Trophoblast cell (in vitro differentiated cells and primary cell): ENCODE results near the gene LCE2B.
"Not testable (repeated sequence)": the region's sequence is repeated elsewhere in the genome, so short reads cannot be mapped to it uniquely, and the experiment has no call there.

ENCODE experiments used
- DNase-seq, 2 donors: peaks; one replicate each; pipeline ENCODE4 v3.0.0-alpha.2; 2016
- H2AFZ ChIP-seq: 2 replicates; pipeline ENCODE4 v1.6.1; 2013; ENCODE audit warnings: low read length, moderate library complexity, mild to moderate bottlenecking; ENCODE audit not compliant: insufficient read depth, poor library complexity
- H2AK5ac ChIP-seq: 2 replicates; pipeline ENCODE4 v1.6.1; 2013; ENCODE audit warnings: mild to moderate bottlenecking, low read length
- H2BK120ac ChIP-seq: 2 replicates; pipeline ENCODE4 v1.6.1; 2013; ENCODE audit warnings: low read length, mild to moderate bottlenecking, moderate library complexity; ENCODE audit not compliant: insufficient read depth, poor library complexity
- H2BK12ac ChIP-seq: 2 replicates; pipeline ENCODE4 v1.6.1; 2013; ENCODE audit warnings: mild to moderate bottlenecking, low read length, moderate library complexity
- H2BK5ac ChIP-seq: 2 replicates; pipeline ENCODE4 v1.6.1; 2013; ENCODE audit warnings: low read length, low read depth, moderate library complexity, mild to moderate bottlenecking; ENCODE audit not compliant: poor library complexity
- H3K14ac ChIP-seq: 2 replicates; pipeline ENCODE4 v1.6.1; 2013; ENCODE audit warnings: mild to moderate bottlenecking, low read length
- H3K18ac ChIP-seq: 2 replicates; pipeline ENCODE4 v1.6.1; 2013; ENCODE audit warnings: mild to moderate bottlenecking, low read length
- H3K23ac ChIP-seq: 2 replicates; pipeline ENCODE4 v1.6.1; 2013; ENCODE audit warnings: low read length
- H3K27ac ChIP-seq: 2 replicates; pipeline ENCODE4 v1.5.1; 2013; ENCODE audit warnings: low read depth, mild to moderate bottlenecking, inconsistent platforms, low read length, moderate library complexity
- H3K27me3 ChIP-seq: 2 replicates; pipeline ENCODE4 v1.6.1; 2013; ENCODE audit warnings: inconsistent platforms, mild to moderate bottlenecking, low read length, moderate library complexity; ENCODE audit not compliant: insufficient read depth
- H3K36me3 ChIP-seq, 2 experiments: 1 replicate in 1 of 2; 2 replicates in 1 of 2; pipeline ENCODE4 v1.6.1; 2013; ENCODE audit warnings: low read length in 2 of 2, mild to moderate bottlenecking in 2 of 2, moderate library complexity in 1 of 2; ENCODE audit not compliant: insufficient read depth in 2 of 2, control insufficient read depth in 1 of 2
- H3K4ac ChIP-seq: 2 replicates; pipeline ENCODE4 v1.6.1; 2013; ENCODE audit warnings: low read depth, mild to moderate bottlenecking, low read length, moderate library complexity
- H3K4me1 ChIP-seq, 2 experiments: 1 replicate in 1 of 2; 2 replicates in 1 of 2; pipeline ENCODE4 v1.6.1; 2013; ENCODE audit warnings: low read length in 2 of 2, mild to moderate bottlenecking in 2 of 2, moderate library complexity in 1 of 2; ENCODE audit not compliant: insufficient read depth in 2 of 2, control insufficient read depth in 1 of 2
- H3K4me2 ChIP-seq: 2 replicates; pipeline ENCODE4 v1.6.1; 2013; ENCODE audit warnings: inconsistent platforms, mild to moderate bottlenecking, low read length, moderate library complexity
- H3K4me3 ChIP-seq: 2 replicates; pipeline ENCODE4 v1.5.1; 2013; ENCODE audit warnings: mild to moderate bottlenecking, low read depth, low read length, inconsistent platforms
- H3K79me1 ChIP-seq: one replicate; pipeline ENCODE4 v1.6.1; 2013; ENCODE audit warnings: low read length
- H3K79me2 ChIP-seq: 2 replicates; pipeline ENCODE4 v1.6.1; 2013; ENCODE audit warnings: low read length, mild to moderate bottlenecking; ENCODE audit not compliant: control insufficient read depth, insufficient read depth, poor library complexity
- H3K9ac ChIP-seq: 2 replicates; pipeline ENCODE4 v1.6.1; 2013; ENCODE audit warnings: mild to moderate bottlenecking, low read length
- H3K9me3 ChIP-seq: 2 replicates; pipeline ENCODE4 v1.6.1; 2013; ENCODE audit warnings: low read depth, mild to moderate bottlenecking, control low read depth, inconsistent platforms, low read length; ENCODE audit not compliant: insufficient read depth
- H4K12ac ChIP-seq: 2 replicates; pipeline ENCODE4 v1.6.1; 2013; ENCODE audit warnings: low read depth, mild to moderate bottlenecking, low read length, moderate library complexity
- H4K8ac ChIP-seq: 2 replicates; pipeline ENCODE4 v1.6.1; 2013; ENCODE audit warnings: low read depth, mild to moderate bottlenecking, low read length, moderate library complexity
- H4K91ac ChIP-seq: one replicate; pipeline ENCODE4 v1.6.1; 2013; ENCODE audit warnings: low read depth, mild to moderate bottlenecking, low read length, moderate library complexity
- WGBS: extraction: QIAGEN DNeasy Blood & Tissue Kit; methylation state at CpG from one replicate; pipeline ENCODE4 v1.1.7; 2013; ENCODE audit warnings: missing lambda C conversion rate; ENCODE audit not compliant: insufficient read length, insufficient coverage; ENCODE audit errors: extremely low coverage; 5-methylcytosine and 5-hydroxymethylcytosine counted together

The LCE2B gene

GRCh38 chr1:152658649-152659048, 27.3 kb upstream of the LCE2B start:
- Histone ChIP-seq H2AFZ (no peak overlapping the region), H3K18ac (no peak overlapping the region), H4K8ac (no peak overlapping the region), H4K12ac (no peak overlapping the region), H4K91ac (no peak overlapping the region), H3K27ac (no peak overlapping the region), H3K4me3 (no peak overlapping the region), H3K27me3 (no peaks in the 10 kb centered on the region), H3K14ac (no peak overlapping the region), H3K9ac (no peak overlapping the region), H3K9me3 (peaks cover 19% of the 10 kb centered on the region), H2AK5ac (no peak overlapping the region), H2BK5ac (no peak overlapping the region), H3K4me2 (no peak overlapping the region), H2BK12ac (no peak overlapping the region), H2BK120ac (no peak overlapping the region), H3K23ac (no peak overlapping the region), H3K36me3 (no peaks in the 10 kb centered on the region), H3K4me1 (no peaks in the 10 kb centered on the region), H3K79me2 (no peaks in the 10 kb centered on the region), H3K4ac (no peak overlapping the region), H3K79me1 (no peaks in the 10 kb centered on the region)
- no peak for DNase-seq
- no CpG with 5 or more reads among the region's 3 CpGs for WGBS

DNA sequence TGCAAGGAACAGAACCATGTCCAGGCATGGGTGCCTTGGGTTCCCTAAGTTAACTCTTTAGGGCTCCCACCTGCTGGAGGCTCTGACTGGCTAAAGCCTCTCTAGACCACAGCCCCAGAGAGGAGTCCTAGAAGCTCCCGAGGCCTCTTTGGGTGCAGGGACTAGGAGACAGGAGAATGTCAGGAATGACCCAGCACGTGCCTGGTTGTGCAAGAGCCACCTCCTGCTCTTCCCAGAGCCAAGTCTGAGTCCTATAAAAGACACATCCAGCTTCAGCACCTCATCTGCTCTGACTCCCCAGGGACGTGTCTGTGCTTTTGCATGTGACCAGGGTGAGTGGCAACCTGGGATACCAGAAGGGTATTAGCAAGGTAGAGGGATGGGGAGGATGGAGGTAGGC, 22.8 kb upstream of the LCE2B start, which contains the start of gene LCE2D:
TSS of gene LCE2D (plus strand) at position 283 of the 400 bp plus-strand sequence. CDS start 726 bp downstream, outside the sequence.
- Histone ChIP-seq H2AK5ac (no peak within 1 kb of the TSS), H3K27me3 (no peaks in the 10 kb centered on the region), H4K91ac (no peak within 1 kb of the TSS), H3K23ac (no peak within 1 kb of the TSS), H2BK5ac (no peak within 1 kb of the TSS), H3K9me3 (peaks cover 26% of the 10 kb centered on the region), H3K4me3 (no peak within 1 kb of the TSS), H3K79me1 (no peaks in the 10 kb centered on the region), H4K8ac (no peak within 1 kb of the TSS), H4K12ac (no peak within 1 kb of the TSS), H2AFZ (no peak within 1 kb of the TSS), H3K18ac (no peak within 1 kb of the TSS), H3K36me3 (no peaks in the 10 kb centered on the region), H3K4me1 (no peaks in the 10 kb centered on the region), H2BK12ac (no peak within 1 kb of the TSS), H3K4ac (no peak within 1 kb of the TSS), H3K79me2 (no peaks in the 10 kb centered on the region), H2BK120ac (no peak within 1 kb of the TSS), H3K27ac (no peak within 1 kb of the TSS), H3K14ac (no peak within 1 kb of the TSS), H3K4me2 (no peak within 1 kb of the TSS), H3K9ac (no peak within 1 kb of the TSS)
- WGBS = no CpG with 5 or more reads among the region's 3 CpGs
- DNase-seq = peak in 1 of 2 donors; percentile 36

DNA sequence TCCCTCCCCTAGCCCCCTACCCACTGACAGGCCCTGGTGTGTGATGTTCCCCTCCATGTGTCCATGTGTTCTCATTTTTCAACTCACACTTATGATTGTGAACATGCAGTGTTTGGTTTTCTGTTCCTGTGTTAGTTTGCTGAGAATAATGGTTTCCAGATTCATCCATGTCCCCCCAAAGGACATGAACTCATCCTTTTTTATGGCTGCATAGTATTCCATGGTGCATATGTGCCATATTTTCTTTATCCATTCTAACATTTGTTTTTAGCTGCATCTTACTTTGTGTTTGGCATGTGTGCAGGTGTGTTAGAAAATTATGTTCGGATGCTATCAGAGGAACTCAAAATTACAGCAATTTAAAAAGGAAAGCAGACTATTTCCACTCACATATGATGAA, 19.8 kb upstream of the LCE2B start:
- peaks cover 25% of the 10 kb centered on the region for H3K9me3 ChIP-seq
- H3K23ac ChIP-seq, H2BK120ac ChIP-seq, H3K27ac ChIP-seq, H2BK12ac ChIP-seq, H4K8ac ChIP-seq, H4K12ac ChIP-seq, H3K9ac ChIP-seq, H3K27me3 ChIP-seq, H2BK5ac ChIP-seq, H3K18ac ChIP-seq, H3K4me3 ChIP-seq, H2AFZ ChIP-seq, H3K4ac ChIP-seq, H2AK5ac ChIP-seq, H3K14ac ChIP-seq, H3K79me2 ChIP-seq, H3K4me1 ChIP-seq, H3K79me1 ChIP-seq, H3K36me3 ChIP-seq, H3K4me2 ChIP-seq, DNase-seq, H4K91ac ChIP-seq: not testable (repeated sequence)
- no CpG with 5 or more reads among the region's 1 CpG for WGBS

GRCh38 chr1:152667648-152668047, 18.3 kb upstream of the LCE2B start:
- Histone ChIP-seq H3K4me2 (no peak overlapping the region), H4K8ac (no peak overlapping the region), H3K79me2 (no peaks in the 10 kb centered on the region), H3K9me3 (peaks cover 30% of the 10 kb centered on the region), H3K23ac (no peak overlapping the region), H3K14ac (no peak overlapping the region), H3K79me1 (no peaks in the 10 kb centered on the region), H2AFZ (no peak overlapping the region), H2BK120ac (no peak overlapping the region), H3K9ac (no peak overlapping the region), H3K27me3 (no peaks in the 10 kb centered on the region), H3K27ac (no peak overlapping the region), H3K4ac (no peak overlapping the region), H3K4me1 (no peaks in the 10 kb centered on the region), H4K12ac (no peak overlapping the region), H3K18ac (no peak overlapping the region), H2AK5ac (no peak overlapping the region), H4K91ac (no peak overlapping the region), H3K4me3 (no peak overlapping the region), H3K36me3 (no peaks in the 10 kb centered on the region), H2BK5ac (no peak overlapping the region), H2BK12ac (no peak overlapping the region)
- no CpG with 5 or more reads among the region's 5 CpGs for WGBS
- no peak for DNase-seq
